Measurements from ENCODE around the gene ZNF622. TPM values are rescaled to one million over a fixed set of nuclear protein-coding genes. Genes with fewer than 3 reads are reported as not detected.

Gene ZNF622
- total and polyA plus RNA-seq, 2 of the 13 experiments (the other 11 are each of a cell fraction or from before 2014, with no cell fraction given): 12.1 to 44.7 TPM

DNA sequence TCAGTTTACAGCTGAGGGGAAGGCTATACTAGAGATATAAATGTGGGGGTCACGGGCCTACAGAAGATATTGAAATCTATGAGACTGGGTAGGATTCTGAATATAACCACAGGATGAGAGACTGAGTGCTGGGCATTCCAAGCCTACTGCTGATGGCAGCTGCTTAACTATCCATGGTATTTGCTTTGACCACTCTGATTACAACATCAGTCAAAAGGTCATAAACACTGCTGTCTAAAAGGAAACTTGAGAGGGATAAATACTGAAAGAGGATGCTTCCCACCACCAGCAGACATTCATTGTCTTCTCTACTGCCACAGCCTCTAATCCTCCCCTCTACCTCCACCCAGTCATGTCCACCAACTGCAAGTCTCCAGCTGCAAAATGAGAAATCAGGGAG, 3.8 kb downstream of the ZNF622 start (continued):
- TF ChIP-seq, protein P1, sequence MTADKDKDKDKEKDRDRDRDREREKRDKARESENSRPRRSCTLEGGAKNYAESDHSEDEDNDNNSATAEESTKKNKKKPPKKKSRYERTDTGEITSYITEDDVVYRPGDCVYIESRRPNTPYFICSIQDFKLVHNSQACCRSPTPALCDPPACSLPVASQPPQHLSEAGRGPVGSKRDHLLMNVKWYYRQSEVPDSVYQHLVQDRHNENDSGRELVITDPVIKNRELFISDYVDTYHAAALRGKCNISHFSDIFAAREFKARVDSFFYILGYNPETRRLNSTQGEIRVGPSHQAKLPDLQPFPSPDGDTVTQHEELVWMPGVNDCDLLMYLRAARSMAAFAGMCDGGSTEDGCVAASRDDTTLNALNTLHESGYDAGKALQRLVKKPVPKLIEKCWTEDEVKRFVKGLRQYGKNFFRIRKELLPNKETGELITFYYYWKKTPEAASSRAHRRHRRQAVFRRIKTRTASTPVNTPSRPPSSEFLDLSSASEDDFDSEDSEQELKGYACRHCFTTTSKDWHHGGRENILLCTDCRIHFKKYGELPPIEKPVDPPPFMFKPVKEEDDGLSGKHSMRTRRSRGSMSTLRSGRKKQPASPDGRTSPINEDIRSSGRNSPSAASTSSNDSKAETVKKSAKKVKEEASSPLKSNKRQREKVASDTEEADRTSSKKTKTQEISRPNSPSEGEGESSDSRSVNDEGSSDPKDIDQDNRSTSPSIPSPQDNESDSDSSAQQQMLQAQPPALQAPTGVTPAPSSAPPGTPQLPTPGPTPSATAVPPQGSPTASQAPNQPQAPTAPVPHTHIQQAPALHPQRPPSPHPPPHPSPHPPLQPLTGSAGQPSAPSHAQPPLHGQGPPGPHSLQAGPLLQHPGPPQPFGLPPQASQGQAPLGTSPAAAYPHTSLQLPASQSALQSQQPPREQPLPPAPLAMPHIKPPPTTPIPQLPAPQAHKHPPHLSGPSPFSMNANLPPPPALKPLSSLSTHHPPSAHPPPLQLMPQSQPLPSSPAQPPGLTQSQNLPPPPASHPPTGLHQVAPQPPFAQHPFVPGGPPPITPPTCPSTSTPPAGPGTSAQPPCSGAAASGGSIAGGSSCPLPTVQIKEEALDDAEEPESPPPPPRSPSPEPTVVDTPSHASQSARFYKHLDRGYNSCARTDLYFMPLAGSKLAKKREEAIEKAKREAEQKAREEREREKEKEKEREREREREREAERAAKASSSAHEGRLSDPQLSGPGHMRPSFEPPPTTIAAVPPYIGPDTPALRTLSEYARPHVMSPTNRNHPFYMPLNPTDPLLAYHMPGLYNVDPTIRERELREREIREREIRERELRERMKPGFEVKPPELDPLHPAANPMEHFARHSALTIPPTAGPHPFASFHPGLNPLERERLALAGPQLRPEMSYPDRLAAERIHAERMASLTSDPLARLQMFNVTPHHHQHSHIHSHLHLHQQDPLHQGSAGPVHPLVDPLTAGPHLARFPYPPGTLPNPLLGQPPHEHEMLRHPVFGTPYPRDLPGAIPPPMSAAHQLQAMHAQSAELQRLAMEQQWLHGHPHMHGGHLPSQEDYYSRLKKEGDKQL (CRISPR knock-in tag; IDR thresholded peaks at IDR 0.05; ENCODE audit: low read depth): no peak
- no peak for TF ChIP-seq NBN (conservative IDR thresholded peaks at IDR 0.05)
- TF ChIP-seq TEAD3 (CRISPR knock-in tag; optimal IDR thresholded peaks at IDR 0.05; ENCODE audit: borderline replicate concordance): peak; percentile 71
- TF ChIP-seq, protein P2, sequence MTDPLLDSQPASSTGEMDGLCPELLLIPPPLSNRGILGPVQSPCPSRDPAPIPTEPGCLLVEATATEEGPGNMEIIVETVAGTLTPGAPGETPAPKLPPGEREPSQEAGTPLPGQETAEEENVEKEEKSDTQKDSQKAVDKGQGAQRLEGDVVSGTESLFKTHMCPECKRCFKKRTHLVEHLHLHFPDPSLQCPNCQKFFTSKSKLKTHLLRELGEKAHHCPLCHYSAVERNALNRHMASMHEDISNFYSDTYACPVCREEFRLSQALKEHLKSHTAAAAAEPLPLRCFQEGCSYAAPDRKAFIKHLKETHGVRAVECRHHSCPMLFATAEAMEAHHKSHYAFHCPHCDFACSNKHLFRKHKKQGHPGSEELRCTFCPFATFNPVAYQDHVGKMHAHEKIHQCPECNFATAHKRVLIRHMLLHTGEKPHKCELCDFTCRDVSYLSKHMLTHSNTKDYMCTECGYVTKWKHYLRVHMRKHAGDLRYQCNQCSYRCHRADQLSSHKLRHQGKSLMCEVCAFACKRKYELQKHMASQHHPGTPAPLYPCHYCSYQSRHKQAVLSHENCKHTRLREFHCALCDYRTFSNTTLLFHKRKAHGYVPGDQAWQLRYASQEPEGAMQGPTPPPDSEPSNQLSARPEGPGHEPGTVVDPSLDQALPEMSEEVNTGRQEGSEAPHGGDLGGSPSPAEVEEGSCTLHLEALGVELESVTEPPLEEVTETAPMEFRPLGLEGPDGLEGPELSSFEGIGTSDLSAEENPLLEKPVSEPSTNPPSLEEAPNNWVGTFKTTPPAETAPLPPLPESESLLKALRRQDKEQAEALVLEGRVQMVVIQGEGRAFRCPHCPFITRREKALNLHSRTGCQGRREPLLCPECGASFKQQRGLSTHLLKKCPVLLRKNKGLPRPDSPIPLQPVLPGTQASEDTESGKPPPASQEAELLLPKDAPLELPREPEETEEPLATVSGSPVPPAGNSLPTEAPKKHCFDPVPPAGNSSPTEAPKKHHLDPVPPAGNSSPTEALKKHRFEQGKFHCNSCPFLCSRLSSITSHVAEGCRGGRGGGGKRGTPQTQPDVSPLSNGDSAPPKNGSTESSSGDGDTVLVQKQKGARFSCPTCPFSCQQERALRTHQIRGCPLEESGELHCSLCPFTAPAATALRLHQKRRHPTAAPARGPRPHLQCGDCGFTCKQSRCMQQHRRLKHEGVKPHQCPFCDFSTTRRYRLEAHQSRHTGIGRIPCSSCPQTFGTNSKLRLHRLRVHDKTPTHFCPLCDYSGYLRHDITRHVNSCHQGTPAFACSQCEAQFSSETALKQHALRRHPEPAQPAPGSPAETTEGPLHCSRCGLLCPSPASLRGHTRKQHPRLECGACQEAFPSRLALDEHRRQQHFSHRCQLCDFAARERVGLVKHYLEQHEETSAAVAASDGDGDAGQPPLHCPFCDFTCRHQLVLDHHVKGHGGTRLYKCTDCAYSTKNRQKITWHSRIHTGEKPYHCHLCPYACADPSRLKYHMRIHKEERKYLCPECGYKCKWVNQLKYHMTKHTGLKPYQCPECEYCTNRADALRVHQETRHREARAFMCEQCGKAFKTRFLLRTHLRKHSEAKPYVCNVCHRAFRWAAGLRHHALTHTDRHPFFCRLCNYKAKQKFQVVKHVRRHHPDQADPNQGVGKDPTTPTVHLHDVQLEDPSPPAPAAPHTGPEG (CRISPR knock-in tag; IDR thresholded peaks at IDR 0.05): no peak
- no peak for TF ChIP-seq SMARCC2 (IDR thresholded peaks at IDR 0.05)
- TF ChIP-seq ZNF496 (CRISPR knock-in tag; IDR thresholded peaks at IDR 0.05; ENCODE audit: insufficient replicate concordance): no peak
- no peak for TF ChIP-seq ADNP (CRISPR knock-in tag; IDR thresholded peaks at IDR 0.05)
- no peak for TF ChIP-seq NFE2L1 (CRISPR knock-in tag; IDR thresholded peaks at IDR 0.05; ENCODE audit: borderline replicate concordance)
- peak; percentile 24 to 71; a peak in 2 of 4 replicates for TF ChIP-seq NR2F1 (CRISPR knock-in tag; IDR thresholded peaks at IDR 0.05)
- no peak for TF ChIP-seq KMT2B (CRISPR knock-in tag; IDR thresholded peaks at IDR 0.05)
- TF ChIP-seq SOX6 (IDR thresholded peaks at IDR 0.05): no peak
- no peak for TF ChIP-seq SOX6 (CRISPR knock-in tag; IDR thresholded peaks at IDR 0.05)
- no peak for TF ChIP-seq GABPA (IDR thresholded peaks at IDR 0.05; ENCODE audit: low read depth, low read length)
- TF ChIP-seq GABPA (CRISPR knock-in tag; IDR thresholded peaks at IDR 0.05; ENCODE audit: low read depth): no peak
- TF ChIP-seq ZNF550 (CRISPR knock-in tag; IDR thresholded peaks at IDR 0.05; ENCODE audit: borderline replicate concordance): no peak
- TF ChIP-seq, protein P3, sequence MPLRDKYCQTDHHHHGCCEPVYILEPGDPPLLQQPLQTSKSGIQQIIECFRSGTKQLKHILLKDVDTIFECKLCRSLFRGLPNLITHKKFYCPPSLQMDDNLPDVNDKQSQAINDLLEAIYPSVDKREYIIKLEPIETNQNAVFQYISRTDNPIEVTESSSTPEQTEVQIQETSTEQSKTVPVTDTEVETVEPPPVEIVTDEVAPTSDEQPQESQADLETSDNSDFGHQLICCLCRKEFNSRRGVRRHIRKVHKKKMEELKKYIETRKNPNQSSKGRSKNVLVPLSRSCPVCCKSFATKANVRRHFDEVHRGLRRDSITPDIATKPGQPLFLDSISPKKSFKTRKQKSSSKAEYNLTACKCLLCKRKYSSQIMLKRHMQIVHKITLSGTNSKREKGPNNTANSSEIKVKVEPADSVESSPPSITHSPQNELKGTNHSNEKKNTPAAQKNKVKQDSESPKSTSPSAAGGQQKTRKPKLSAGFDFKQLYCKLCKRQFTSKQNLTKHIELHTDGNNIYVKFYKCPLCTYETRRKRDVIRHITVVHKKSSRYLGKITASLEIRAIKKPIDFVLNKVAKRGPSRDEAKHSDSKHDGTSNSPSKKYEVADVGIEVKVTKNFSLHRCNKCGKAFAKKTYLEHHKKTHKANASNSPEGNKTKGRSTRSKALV (CRISPR knock-in tag; IDR thresholded peaks at IDR 0.05): no peak
- no peak for TF ChIP-seq TCF7L2 (IDR thresholded peaks at IDR 0.05; ENCODE audit: low read depth, low read length)
- no peak for TF ChIP-seq ZNF780A (CRISPR knock-in tag; IDR thresholded peaks at IDR 0.05)
- TF ChIP-seq CEBPG (CRISPR knock-in tag; IDR thresholded peaks at IDR 0.05): 0 out of 2 replicates have a peak, but pooled peaks have one; percentile 15

All from HepG2 (cell line).